ENCODE data around the gene POLR3GL.
A peak's percentile ranks its signal among the peaks of the same experiment; 100 is the strongest.

The POLR3GL gene

GRCh38 chr1:145951526-145951925 lies 13.0 kb upstream of the POLR3GL start:
- DNase-seq = no peak

- no peak for DNase-seq
Observed at GRCh38 chr1:145952903-145953302, 11.6 kb upstream of the POLR3GL start.

GRCh38 chr1:145953861-145954260 lies 10.6 kb upstream of the POLR3GL start:
- no peak for DNase-seq

- DNase-seq = no peak
Observed at GRCh38 chr1:145955436-145955835, 9.1 kb upstream of the POLR3GL start.

GRCh38 chr1:145956361-145956760 lies 8.1 kb upstream of the POLR3GL start:
- DNase-seq = no peak

- DNase-seq = no peak
Observed at GRCh38 chr1:145956781-145957442, 7.6 kb upstream of the POLR3GL start.

- peak; percentile 97 to 99 for DNase-seq
Observed at GRCh38 chr1:145957443-145958319, 6.8 kb upstream of the POLR3GL start, which contains the start of gene LIX1L. LIX1L (minus strand) TSS chr1:145958017; CDS start chr1:145957927, 90 bp downstream.

- no peak for DNase-seq
Observed at GRCh38 chr1:145958734-145959133, 5.8 kb upstream of the POLR3GL start.

GRCh38 chr1:145959333-145959732 lies 5.2 kb upstream of the POLR3GL start:
- DNase-seq = no peak

GRCh38 chr1:145959957-145960467 lies 4.5 kb upstream of the POLR3GL start:
- DNase-seq = no peak

GRCh38 chr1:145960468-145961108 lies 3.9 kb upstream of the POLR3GL start:
- peak; percentile 55 to 69 for DNase-seq

- DNase-seq = no peak
Observed at GRCh38 chr1:145961109-145961424, 3.4 kb upstream of the POLR3GL start.

- peak in 1 of 2 donors; percentile 38 for DNase-seq
Observed at GRCh38 chr1:145961425-145962156, 2.9 kb upstream of the POLR3GL start.

- peak; percentile 63 to 86 for DNase-seq
Observed at GRCh38 chr1:145962157-145963102, 2.1 kb upstream of the POLR3GL start.

GRCh38 chr1:145963265-145964019 lies 1.0 kb upstream of the POLR3GL start:
- no peak for DNase-seq

GRCh38 chr1:145965119-145965744 lies 742 bp downstream of the POLR3GL start:
- no peak for DNase-seq

GRCh38 chr1:145967288-145967687 lies 2.8 kb downstream of the POLR3GL start:
- DNase-seq = no peak

- DNase-seq = no peak
Observed at GRCh38 chr1:145972580-145972979, 8.1 kb downstream of the POLR3GL start.

- DNase-seq = no peak
Observed at GRCh38 chr1:145974721-145975120, 10.2 kb downstream of the POLR3GL start.

- DNase-seq = no peak
Observed at GRCh38 chr1:145975216-145975615, 10.7 kb downstream of the POLR3GL start.

Data from hippocampal formation (tissue), 2 donors.